IMR-90 (cell line): Measurements from ENCODE around the gene SRSF2. TPM values are rescaled to one million over a fixed set of nuclear protein-coding genes. Genes with fewer than 3 reads are reported as not detected.

Experiments used
- ATAC-seq: fragments of 200-7000 bp; cut with Tn5 transposase; 2 replicates; pipeline ENCODE4 v1.9.1; 2020; ENCODE audit warnings: low read depth, mild to moderate bottlenecking, moderate library complexity
- BruUV-seq: library from RNA; stranded (reverse); fragments of 400-500 nt; replicated peaks from 2 replicates; lab custom pipeline; 2021; lab: Mats Ljungman, UMichigan
- CTCF ChIA-PET: fragments of 300-600 bp; formaldehyde crosslinking; extraction: SDS; loops from one replicate; lab custom pipeline; 2021; ENCODE audit warnings: antibody characterized with exemption; lab: Yijun Ruan, JAX
- POLR2A ChIA-PET: fragments of 300-600 bp; sonication (Branson Sonifier 250); formaldehyde crosslinking; loops from one replicate; lab custom pipeline; 2022; ENCODE audit warnings: antibody characterized with exemption; ENCODE audit not compliant: unreplicated experiment; lab: Charles Lee
- DNase-seq: peaks from one replicate; pipeline ENCODE4 v3.0.0; 2013
- H2AFZ ChIP-seq: replicated peaks from 2 replicates; pipeline ENCODE3; 2013; ENCODE audit warnings: low read length, mild to moderate bottlenecking; ENCODE audit not compliant: poor library complexity
- H2AK5ac ChIP-seq: 2 replicates; pipeline ENCODE4 v1.6.1; 2013; ENCODE audit warnings: low read depth, low read length, inconsistent platforms
- H2AK9ac ChIP-seq: replicated peaks from 2 replicates; pipeline ENCODE3; 2013; ENCODE audit warnings: mild to moderate bottlenecking, low read depth, low read length, moderate library complexity; ENCODE audit not compliant: poor library complexity
- H2BK120ac ChIP-seq: 2 replicates; pipeline ENCODE4 v1.6.1; 2013; ENCODE audit warnings: low read depth, low read length, inconsistent platforms
- H2BK15ac ChIP-seq: 3 replicates; pipeline ENCODE4 v1.6.1; 2013; ENCODE audit warnings: low read depth, low read length, inconsistent platforms
- H2BK20ac ChIP-seq: 2 replicates; pipeline ENCODE4 v1.6.1; 2013; ENCODE audit warnings: low read depth, mild to moderate bottlenecking, inconsistent platforms, low read length, moderate library complexity
- H2BK5ac ChIP-seq: 2 replicates; pipeline ENCODE4 v1.6.1; 2013; ENCODE audit warnings: mild to moderate bottlenecking, low read depth, low read length, inconsistent platforms; ENCODE audit not compliant: poor library complexity, severe bottlenecking
- H3K14ac ChIP-seq: replicated peaks from 2 replicates; pipeline ENCODE4 v1.6.1; 2013; ENCODE audit warnings: low read depth, low read length, inconsistent platforms
- H3K18ac ChIP-seq: 2 replicates; pipeline ENCODE4 v1.6.1; 2013; ENCODE audit warnings: low read depth, low read length, control low read depth
- H3K23ac ChIP-seq: 2 replicates; pipeline ENCODE4 v1.6.1; 2013; ENCODE audit warnings: low read depth, low read length, inconsistent platforms
- H3K27ac ChIP-seq: 2 replicates; pipeline ENCODE4 v1.5.1; 2013; ENCODE audit warnings: mild to moderate bottlenecking, control low read depth, low read length; ENCODE audit not compliant: insufficient read depth
- H3K27me3 ChIP-seq: 2 replicates; pipeline ENCODE4 v1.6.1; 2013; ENCODE audit warnings: low read length; ENCODE audit not compliant: control insufficient read depth, insufficient read depth
- H3K36me3 ChIP-seq: 2 replicates; pipeline ENCODE4 v1.6.1; 2013; ENCODE audit warnings: low read length, mixed read lengths; ENCODE audit not compliant: control insufficient read depth, insufficient read depth
- H3K4ac ChIP-seq: 2 replicates; pipeline ENCODE4 v1.6.1; 2013; ENCODE audit warnings: low read depth, low read length, inconsistent platforms
- H3K4me1 ChIP-seq: 2 replicates; pipeline ENCODE4 v1.6.1; 2013; ENCODE audit warnings: low read length, mixed read lengths; ENCODE audit not compliant: control insufficient read depth, insufficient read depth
- H3K4me2 ChIP-seq: 2 replicates; pipeline ENCODE4 v1.6.1; 2013; ENCODE audit warnings: low read depth, mild to moderate bottlenecking, control low read depth, low read length, moderate library complexity
- H3K4me3 ChIP-seq: 2 replicates; pipeline ENCODE4 v1.5.1; 2013; ENCODE audit warnings: low read depth, mild to moderate bottlenecking, control low read depth, low read length, moderate library complexity; ENCODE audit not compliant: insufficient read depth
- H3K56ac ChIP-seq: 2 replicates; pipeline ENCODE4 v1.6.1; 2013; ENCODE audit warnings: low read length, inconsistent platforms; ENCODE audit not compliant: insufficient read depth; ENCODE audit errors: extremely low read depth
- H3K79me1 ChIP-seq, 2 experiments: 2 replicates each; pipeline ENCODE4 v1.6.1; 2013; ENCODE audit warnings: low read length in 2 of 2, inconsistent platforms in 1 of 2, low read depth in 1 of 2
- H3K9ac ChIP-seq: 2 replicates; pipeline ENCODE4 v1.6.1; 2013; ENCODE audit warnings: low read depth, low read length, control low read depth
- H3K9me1 ChIP-seq: 2 replicates; pipeline ENCODE4 v1.6.1; 2013; ENCODE audit warnings: low read length, inconsistent platforms; ENCODE audit not compliant: insufficient read depth
- H3K9me3 ChIP-seq: 2 replicates; pipeline ENCODE4 v1.6.1; 2013; ENCODE audit warnings: low read length; ENCODE audit not compliant: control insufficient read depth, insufficient read depth
- H4K20me1 ChIP-seq: 2 replicates; pipeline ENCODE4 v1.6.1; 2013; ENCODE audit warnings: low read length, inconsistent platforms; ENCODE audit not compliant: insufficient read depth
- H4K5ac ChIP-seq: 2 replicates; pipeline ENCODE4 v1.6.1; 2013; ENCODE audit warnings: mild to moderate bottlenecking, low read depth, low read length, control low read depth
- H4K8ac ChIP-seq, 2 experiments: 2 replicates each; pipeline ENCODE4 v1.6.1; 2013; ENCODE audit warnings: low read depth in 2 of 2, low read length in 2 of 2, control low read depth in 1 of 2, inconsistent platforms in 1 of 2
- H4K91ac ChIP-seq: 2 replicates; pipeline ENCODE4 v1.6.1; 2013; ENCODE audit warnings: low read depth, low read length, inconsistent platforms; ENCODE audit not compliant: insufficient read depth
- MAFK ChIP-seq: IDR thresholded peaks from 2 replicates; pipeline ENCODE4 v1.6.1; 2012; ENCODE audit warnings: low read depth, low read length, improper control_type of control experiment
- MAZ ChIP-seq: IDR thresholded peaks from 2 replicates; pipeline ENCODE4 v1.6.1; 2012; ENCODE audit warnings: low read depth, mild to moderate bottlenecking, low read length, improper control_type of control experiment, moderate library complexity, borderline replicate concordance
- WGBS, 2 experiments: methylation state at CpG; one replicate each; pipeline versions ENCODE4 v1.1.5 to v1.1.7; 2013; ENCODE audit warnings: missing lambda C conversion rate in 2 of 2; ENCODE audit not compliant: insufficient read length in 1 of 2; ENCODE audit errors: extremely low coverage in 2 of 2; 5-methylcytosine and 5-hydroxymethylcytosine counted together
- dilution Hi-C: fragments of 300-500 bp; cut with HindIII; formaldehyde crosslinking; loops from one replicate; pipeline ENCODE4 v1.14.3; 2018; ENCODE audit warnings: low sequenced_read_pairs; ENCODE audit not compliant: unreplicated experiment
- in situ Hi-C: fragments of 300-500 bp; cut with MboI; formaldehyde crosslinking; loops from 3 replicates; pipeline ENCODE4 v1.14.3; 2019; ENCODE audit warnings: low sequenced_read_pairs, inconsistent platforms, mixed read lengths
- intact Hi-C: fragments of 100-400 bp; cut with micrococcal nuclease; formaldehyde crosslinking; loops from 2 replicates; pipeline ENCODE4 v1.10.0; 2022
- polyA plus RNA-seq, 3 experiments: library from polyadenylated mRNA; depleted of rRNA; stranded (reverse); fragments of >200 nt; gene quantifications; 2 replicates each; pipeline ENCODE4 v1.2.3, GENCODE V29; 2012; ENCODE audit warnings: low replicate concordance in 1 of 3
- total RNA-seq: library from RNA; depleted of rRNA; stranded (reverse); fragments of >200 nt; gene quantifications from 2 replicates; pipeline ENCODE4 v1.2.3, GENCODE V29; 2012
- TF ChIP-seq, protein P1 (sequence below): fragments of 150-350 bp; IDR thresholded peaks from 2 replicates; pipeline ENCODE4 v1.6.1; 2017; ENCODE audit warnings: mild to moderate bottlenecking, antibody characterized with exemption, low read length, low read depth

The SRSF2 gene
- total and polyA plus RNA-seq, 2 of the 4 experiments (the other 2 are of a cell fraction), result 98.0 to 296 TPM

- CTCF ChIA-PET, result no interaction called here
- H3K27ac ChIP-seq, result no peak overlapping the region
- H3K4ac ChIP-seq, result 0 out of 2 replicates have a peak overlapping the region, but pooled peaks have one; percentile 0
- H3K79me1 ChIP-seq, result peaks cover 36 to 91% of the 10 kb centered on the region in 2 experiments
- H4K5ac ChIP-seq, result peak overlapping the region; percentile 20; the same call in 1 of the 2 replicates
- H4K8ac ChIP-seq, result no peak overlapping the region
- no peak overlapping the region for H2BK15ac ChIP-seq
- BruUV-seq, result no TSS peak
- H3K56ac ChIP-seq, result no peak overlapping the region
- H3K36me3 ChIP-seq, result peaks cover 13% of the 10 kb centered on the region
- no peak overlapping the region for H3K4me3 ChIP-seq
- in situ Hi-C loops (no loop called here), intact Hi-C loops (no loop called here), dilution Hi-C loops (no loop called here)
- peaks cover 58% of the 10 kb centered on the region for H3K9me1 ChIP-seq
- H2BK5ac ChIP-seq, result peak overlapping the region; percentile 48
- no peaks in the 10 kb centered on the region for H3K27me3 ChIP-seq
- POLR2A ChIA-PET, result no interaction called here
- no peak overlapping the region; the same call in 1 of the 2 replicates for H3K23ac ChIP-seq
- H3K14ac ChIP-seq, result no peak overlapping the region
- ATAC-seq, result no peak
- WGBS, 2 experiments, result 92% methylated on average over 5 of the region's 16 CpGs; no CpG with 5 or more reads in 1 of the 2 experiments
- H2AK5ac ChIP-seq, result peak overlapping the region; percentile 4; the same call in 1 of the 2 replicates
- H4K91ac ChIP-seq, result no peak overlapping the region
- no peaks in the 10 kb centered on the region for H3K9me3 ChIP-seq
- TF ChIP-seq MAZ, result no peak
- peak; percentile 3; the same call in 1 of the 2 replicates for TF ChIP-seq MAFK
- TF ChIP-seq, protein P1, sequence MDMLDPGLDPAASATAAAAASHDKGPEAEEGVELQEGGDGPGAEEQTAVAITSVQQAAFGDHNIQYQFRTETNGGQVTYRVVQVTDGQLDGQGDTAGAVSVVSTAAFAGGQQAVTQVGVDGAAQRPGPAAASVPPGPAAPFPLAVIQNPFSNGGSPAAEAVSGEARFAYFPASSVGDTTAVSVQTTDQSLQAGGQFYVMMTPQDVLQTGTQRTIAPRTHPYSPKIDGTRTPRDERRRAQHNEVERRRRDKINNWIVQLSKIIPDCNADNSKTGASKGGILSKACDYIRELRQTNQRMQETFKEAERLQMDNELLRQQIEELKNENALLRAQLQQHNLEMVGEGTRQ, result no peak
- H3K9ac ChIP-seq, result no peak overlapping the region
- H3K4me1 ChIP-seq, result peaks cover 36% of the 10 kb centered on the region
- H3K18ac ChIP-seq, result no peak overlapping the region
- peak overlapping the region; percentile 13; the same call in 1 of the 2 replicates for H3K4me2 ChIP-seq
- no peak overlapping the region for H2BK120ac ChIP-seq
- H2AFZ ChIP-seq, result no peak overlapping the region
- H4K20me1 ChIP-seq, result peaks cover 80% of the 10 kb centered on the region
- DNase-seq, result no peak
- H2AK9ac ChIP-seq, result peak overlapping the region; percentile 47
- H2BK20ac ChIP-seq, result no peak overlapping the region
These were observed 41.9 kb downstream of the SRSF2 start for GRCh38 chr17:76695059-76695831.
